K562 treated with DMSO at 1 percent for 4 hours (cell line): Measurements from ENCODE around the gene PLPPR4. TPM values are rescaled to one million over a fixed set of nuclear protein-coding genes. Genes with fewer than 3 reads are reported as not detected.

ENCODE experiments used
- total RNA-seq: library from RNA; unstranded; fragments of 300-600 nt; gene quantifications from 2 replicates; pipeline ENCODE4 v1.2.3, GENCODE V29; 2022; ENCODE audit not compliant: insufficient read depth

The PLPPR4 gene, protein sequence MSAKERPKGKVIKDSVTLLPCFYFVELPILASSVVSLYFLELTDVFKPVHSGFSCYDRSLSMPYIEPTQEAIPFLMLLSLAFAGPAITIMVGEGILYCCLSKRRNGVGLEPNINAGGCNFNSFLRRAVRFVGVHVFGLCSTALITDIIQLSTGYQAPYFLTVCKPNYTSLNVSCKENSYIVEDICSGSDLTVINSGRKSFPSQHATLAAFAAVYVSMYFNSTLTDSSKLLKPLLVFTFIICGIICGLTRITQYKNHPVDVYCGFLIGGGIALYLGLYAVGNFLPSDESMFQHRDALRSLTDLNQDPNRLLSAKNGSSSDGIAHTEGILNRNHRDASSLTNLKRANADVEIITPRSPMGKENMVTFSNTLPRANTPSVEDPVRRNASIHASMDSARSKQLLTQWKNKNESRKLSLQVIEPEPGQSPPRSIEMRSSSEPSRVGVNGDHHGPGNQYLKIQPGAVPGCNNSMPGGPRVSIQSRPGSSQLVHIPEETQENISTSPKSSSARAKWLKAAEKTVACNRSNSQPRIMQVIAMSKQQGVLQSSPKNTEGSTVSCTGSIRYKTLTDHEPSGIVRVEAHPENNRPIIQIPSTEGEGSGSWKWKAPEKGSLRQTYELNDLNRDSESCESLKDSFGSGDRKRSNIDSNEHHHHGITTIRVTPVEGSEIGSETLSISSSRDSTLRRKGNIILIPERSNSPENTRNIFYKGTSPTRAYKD
- total RNA-seq = not detected in 2 replicates

GRCh38 chr1:99264201-99265021, at the start of gene PLPPR4:
Gene PLPPR4 (plus strand): TSS chr1:99264492. CDS start chr1:99264594, 102 bp downstream.

